Measurements from ENCODE around the gene GPX1. TPM values are rescaled to one million over a fixed set of nuclear protein-coding genes. Genes with fewer than 3 reads are reported as not detected.
"Not testable (repeated sequence)": the region's sequence is repeated elsewhere in the genome, so short reads cannot be mapped to it uniquely, and the experiment has no call there.

Gene GPX1
- total RNA-seq, 1 experiment from 2014 or later, result 711 TPM

- DNase-seq (ENCODE audit: low read depth), result no peak
Observed at GRCh38 chr3:49358884-49359225, 702 bp upstream of the GPX1 start.

GRCh38 chr3:49357443-49358216 is 523 bp downstream of the GPX1 start:
- peak; percentile 79 for DNase-seq (ENCODE audit: low read depth)

- not testable (repeated sequence) for DNase-seq (ENCODE audit: low read depth)
Observed at GRCh38 chr3:49357095-49357442, 1.1 kb downstream of the GPX1 start.

DNA sequence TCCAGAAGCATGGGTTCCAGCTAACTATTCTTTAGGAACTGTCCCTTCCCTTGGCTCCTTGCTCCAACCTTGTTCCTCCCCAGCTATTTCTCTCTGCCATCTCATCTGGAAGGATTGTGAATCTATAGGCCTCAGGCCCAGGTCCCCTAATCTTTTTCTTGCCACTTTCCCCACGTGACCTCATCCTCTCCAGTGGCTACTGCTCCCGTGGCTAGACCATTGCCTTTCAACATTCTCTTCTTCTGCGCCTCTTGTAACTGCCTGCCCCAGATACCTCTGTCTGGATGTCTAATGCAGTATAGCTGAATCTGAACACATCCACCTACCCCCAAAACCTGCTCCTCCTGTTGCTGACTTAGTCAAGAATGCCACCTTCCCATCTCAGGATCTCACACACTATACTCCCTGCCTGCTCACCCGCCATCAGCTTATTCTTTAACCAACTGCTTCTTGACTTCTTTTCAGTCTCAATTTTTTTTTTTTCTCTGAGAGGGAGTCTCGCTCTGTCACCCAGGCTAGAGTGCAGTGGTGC is 5.2 kb downstream of the GPX1 start:
- DNase-seq (ENCODE audit: low read depth), result no peak

DNA sequence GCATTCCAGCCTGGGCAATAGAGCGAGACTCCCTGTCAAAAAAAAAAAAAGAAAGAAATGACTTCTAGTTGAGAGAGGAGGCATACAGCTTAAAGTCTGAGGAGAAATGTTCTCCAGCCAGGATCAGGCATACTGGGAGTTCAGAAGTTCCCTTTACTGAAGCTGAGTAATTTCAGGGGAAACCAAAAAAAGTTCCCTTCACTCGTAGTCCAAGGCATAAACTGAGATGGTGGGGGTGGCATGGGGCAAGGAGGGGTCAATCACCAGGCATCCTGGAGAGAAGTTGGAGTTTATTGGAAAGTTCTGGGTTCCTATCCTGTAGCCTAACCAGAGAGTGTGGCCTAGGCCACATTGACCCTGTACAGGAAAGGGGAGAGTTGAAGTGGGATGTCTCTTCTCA is 5.9 kb downstream of the GPX1 start:
- no peak for DNase-seq (ENCODE audit: low read depth)

- DNase-seq (ENCODE audit: low read depth), result peak; percentile 80
Observed at GRCh38 chr3:49351521-49352011, 6.6 kb downstream of the GPX1 start.

DNA sequence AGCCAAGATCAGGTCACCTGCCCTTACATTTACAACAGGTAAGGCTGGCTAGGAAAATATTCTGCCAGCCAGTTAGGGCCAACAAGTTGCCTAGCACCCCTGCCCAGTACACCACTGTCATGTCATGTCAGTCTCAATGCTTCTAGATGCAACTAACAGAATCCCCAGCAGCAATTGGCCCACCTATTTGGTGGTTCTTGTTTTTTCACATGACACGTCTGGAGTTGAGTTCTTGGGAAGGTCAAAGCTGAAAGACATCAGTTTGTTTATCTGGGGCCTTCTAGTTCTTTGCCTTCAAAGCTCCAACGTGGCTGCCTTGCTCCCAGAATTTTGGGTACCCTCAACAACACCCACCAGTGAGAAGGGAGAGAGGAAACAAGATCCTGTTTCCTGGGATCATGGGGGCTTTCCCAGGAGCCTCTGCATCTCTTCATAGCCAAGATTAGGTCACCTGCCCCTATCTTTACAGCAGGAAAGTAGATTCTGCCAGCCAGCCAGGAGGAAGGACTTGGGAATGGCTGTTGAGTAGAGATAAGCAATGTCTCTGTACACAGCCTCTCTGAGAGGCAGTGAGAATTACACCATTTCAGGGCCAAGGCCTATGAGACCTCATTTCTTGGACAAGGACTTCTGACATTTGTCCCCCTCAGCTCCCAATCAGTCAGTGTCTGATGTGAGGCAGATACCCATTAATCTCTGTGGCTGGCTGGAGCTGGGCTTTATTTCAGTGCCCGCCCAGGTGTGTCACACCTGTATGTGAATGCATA is 8.6 kb downstream of the GPX1 start:
- no peak for DNase-seq (ENCODE audit: low read depth)

DNA sequence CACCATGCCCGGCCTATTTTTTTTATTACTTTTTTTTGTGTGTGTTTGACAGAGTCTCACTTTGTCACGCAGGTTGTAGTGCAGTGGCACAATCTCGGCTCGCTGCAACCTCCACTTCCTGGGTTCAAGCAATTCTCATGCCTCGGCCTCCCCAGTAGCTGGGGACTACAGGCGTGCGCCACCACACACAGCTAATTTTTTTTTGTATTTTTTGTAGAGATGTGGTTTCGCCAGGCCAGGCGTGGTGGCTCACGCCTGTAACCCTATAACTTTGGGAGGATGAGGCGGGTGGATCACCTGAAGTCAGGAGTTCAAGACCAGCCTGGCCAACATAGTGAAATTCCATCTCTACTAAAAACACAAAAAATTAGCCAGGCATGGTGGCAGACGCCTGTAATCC is 9.8 kb downstream of the GPX1 start:
- DNase-seq (ENCODE audit: low read depth), result not testable (repeated sequence)

- peak; percentile 77 for DNase-seq (ENCODE audit: low read depth)
Observed at GRCh38 chr3:49346797-49347251, 11.3 kb downstream of the GPX1 start.

DNA sequence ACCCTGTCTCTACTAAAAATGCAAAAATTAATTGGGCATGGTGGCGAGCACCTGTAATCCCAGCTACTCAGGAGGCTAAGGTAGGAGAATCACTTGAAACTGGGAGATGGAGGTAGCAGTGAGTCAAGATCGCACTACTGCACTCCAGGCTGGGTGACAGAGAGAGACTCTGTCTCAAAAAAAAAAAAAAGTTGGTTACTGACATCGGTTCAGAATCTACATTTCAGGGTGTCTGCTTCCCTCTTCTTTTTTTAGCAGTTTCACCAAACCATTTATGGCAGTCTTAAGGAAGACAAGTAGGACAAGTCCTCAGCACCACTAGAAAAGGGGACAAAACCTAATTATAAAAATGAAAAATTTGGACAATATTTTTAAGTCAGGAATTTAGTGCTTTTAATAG is 15.0 kb downstream of the GPX1 start:
- DNase-seq (ENCODE audit: low read depth), result no peak

GRCh38 chr3:49341996-49342395 is 16.2 kb downstream of the GPX1 start:
- DNase-seq (ENCODE audit: low read depth), result no peak

- peak; percentile 93 for DNase-seq (ENCODE audit: low read depth)
Observed at GRCh38 chr3:49339941-49340800, 18.0 kb downstream of the GPX1 start, which contains the start of gene USP4. USP4 (minus strand) TSS chr3:49340053; CDS start chr3:49340024, 29 bp downstream.

GRCh38 chr3:49339581-49339940 is 18.6 kb downstream of the GPX1 start:
- no peak for DNase-seq (ENCODE audit: low read depth)

DNA sequence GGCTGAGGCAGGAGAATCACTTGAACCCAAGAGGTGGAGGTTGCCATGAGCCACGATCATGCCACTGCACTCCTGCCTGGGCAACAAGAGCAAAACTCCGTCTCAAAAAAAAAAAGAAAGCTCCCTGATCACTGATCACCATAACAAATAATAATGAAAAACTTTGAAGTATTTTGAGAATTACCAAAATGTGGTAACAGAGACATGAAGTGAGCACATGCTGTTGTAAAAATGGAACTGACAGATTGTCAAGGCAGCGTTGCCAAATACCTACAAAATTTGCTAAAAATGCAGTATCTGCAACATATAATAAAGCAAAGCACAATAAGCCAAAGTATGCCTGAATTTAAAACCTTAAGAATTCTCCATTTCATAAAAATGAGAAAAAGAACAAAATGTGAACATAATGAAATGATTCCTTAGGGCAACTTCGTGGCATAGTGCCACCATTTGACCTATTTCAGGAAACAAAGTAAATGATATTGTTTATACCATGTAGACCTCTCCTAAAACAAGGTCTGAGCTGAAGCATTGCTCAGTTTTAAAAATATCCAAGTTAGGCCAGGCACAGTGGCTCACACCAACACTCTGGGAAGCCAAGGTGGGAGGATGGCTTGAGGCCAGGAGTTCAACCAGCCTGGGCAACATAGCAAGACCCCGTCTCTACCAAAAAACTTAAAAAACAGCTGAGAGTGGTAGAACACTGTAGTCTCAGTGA is 24.1 kb downstream of the GPX1 start:
- no peak for DNase-seq (ENCODE audit: low read depth)

DNA sequence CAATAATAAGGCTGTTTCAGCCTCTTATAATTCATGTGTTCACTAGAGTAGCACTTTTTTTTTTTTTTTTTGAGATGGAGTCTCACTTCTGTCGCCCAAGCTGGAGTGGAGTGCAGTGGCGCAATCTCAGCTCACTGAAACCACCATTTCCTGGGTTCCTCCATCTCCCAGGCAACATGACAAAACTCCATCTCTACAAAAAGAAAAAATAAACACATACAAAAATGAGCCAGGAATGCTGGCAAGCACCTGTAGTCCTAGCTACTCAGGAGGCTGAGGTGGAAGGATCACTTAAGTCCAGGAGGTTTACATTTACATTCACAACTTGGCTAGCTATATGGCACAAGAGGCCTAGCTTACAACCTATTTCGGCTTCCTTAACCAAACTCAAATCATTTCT is 25.1 kb downstream of the GPX1 start:
- no peak for DNase-seq (ENCODE audit: low read depth)

- no peak for DNase-seq (ENCODE audit: low read depth)
Observed at GRCh38 chr3:49329186-49329585, 29.0 kb downstream of the GPX1 start.

DNA sequence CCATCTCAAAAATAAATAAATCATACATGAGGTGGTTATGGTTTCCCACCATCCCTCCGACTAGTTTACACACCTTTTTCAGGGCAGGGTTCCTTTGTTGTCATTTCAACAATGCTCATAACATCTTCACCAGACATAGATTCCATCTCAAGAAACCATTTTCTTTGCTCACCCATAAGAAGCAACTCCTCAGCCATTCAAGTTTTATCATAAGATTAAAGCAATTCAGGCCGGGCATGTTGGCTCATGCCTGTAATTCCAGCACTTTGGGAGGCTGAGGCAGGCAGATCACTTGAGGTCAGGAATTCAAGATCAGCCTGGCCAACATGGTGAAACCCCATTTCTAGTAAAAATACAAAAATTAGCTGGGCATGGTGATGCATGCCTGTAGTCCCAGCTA is 29.8 kb downstream of the GPX1 start:
- DNase-seq (ENCODE audit: low read depth), result not testable (repeated sequence)

- DNase-seq (ENCODE audit: low read depth), result no peak
Observed at GRCh38 chr3:49327485-49327884, 30.7 kb downstream of the GPX1 start.

DNA sequence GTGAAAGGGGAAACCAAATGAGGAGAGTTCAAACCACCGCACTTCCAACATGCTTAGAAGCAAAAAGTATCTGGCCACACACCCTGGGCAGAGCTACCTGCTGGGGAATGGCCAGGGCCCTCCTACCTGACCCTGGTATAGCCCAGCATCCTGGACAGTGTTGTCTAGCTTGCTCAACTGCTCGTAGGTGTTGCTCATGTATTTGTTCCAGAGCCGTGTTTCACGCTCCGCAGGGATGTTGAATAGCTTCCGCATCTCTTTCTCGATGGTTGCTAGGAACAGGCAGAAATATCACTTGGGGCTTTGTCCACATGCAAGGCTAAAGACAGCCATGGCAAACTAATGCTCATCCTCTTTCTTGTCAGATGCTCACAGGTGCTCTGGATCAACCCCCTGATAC is 33.4 kb downstream of the GPX1 start:
- no peak for DNase-seq (ENCODE audit: low read depth)

DNA sequence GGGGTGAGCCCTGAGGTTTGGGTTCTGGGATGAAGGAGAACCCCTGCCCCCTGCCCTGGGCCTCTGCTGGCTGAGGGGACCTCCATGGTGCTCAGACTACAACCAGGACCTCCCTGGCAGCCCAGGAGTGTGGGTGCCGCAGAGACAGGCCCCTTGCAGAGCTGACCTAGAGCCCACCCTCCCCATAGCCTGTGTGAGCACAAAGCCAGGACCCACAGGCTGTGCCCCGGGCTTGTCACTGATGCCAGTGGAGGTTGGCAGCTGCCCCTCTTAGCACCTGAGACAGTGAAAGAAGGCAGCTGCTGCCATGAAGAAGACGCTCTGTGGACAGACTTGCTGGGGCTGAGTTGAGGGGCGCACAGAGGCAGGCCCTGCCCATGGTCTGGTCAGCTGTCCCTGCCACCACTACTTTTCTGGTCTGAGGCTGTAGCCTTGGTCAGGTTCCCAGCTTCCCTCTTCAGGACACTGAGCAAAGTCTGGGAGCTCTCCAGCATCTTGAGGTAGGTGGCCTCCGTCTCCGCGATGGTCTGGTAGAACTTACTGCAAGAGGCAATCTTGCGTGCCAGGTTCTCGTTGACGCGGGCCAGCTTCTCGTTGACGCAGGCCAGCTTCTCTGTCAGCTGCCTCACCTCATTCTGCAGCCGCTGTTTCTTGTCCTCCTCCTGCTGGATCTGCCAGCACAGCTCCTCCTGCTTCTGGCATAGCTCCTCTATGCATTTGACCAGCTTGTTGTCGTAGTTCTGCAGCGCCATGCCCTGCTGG is 41.3 kb downstream of the GPX1 start:
- DNase-seq (ENCODE audit: low read depth), result no peak

Measured in HT1080 (cell line).